Endothelial cell of umbilical vein (primary cell): ENCODE data around the gene SRGAP3. TPM values are rescaled to one million over a fixed set of nuclear protein-coding genes. Genes with fewer than 3 reads are reported as not detected.

Experiments
- BruUV-seq: library from RNA; stranded (reverse); fragments of 400-500 nt; replicated peaks from 2 replicates; lab custom pipeline; 2021; lab: Mats Ljungman, UMichigan
- CTCF ChIA-PET: fragments of 300-600, 350-600 bp; sonication (Branson Sonifier 250); formaldehyde crosslinking; loops from one replicate; lab custom pipeline; 2021; ENCODE audit warnings: antibody characterized with exemption, inconsistent platforms; lab: Charles Lee
- POLR2A ChIA-PET: fragments of 300-600, 350-600 bp; sonication (Branson Sonifier 250); formaldehyde crosslinking; loops from one replicate; lab custom pipeline; 2021; ENCODE audit warnings: antibody characterized with exemption, inconsistent platforms; lab: Charles Lee
- DNase-seq: peaks from one replicate; pipeline ENCODE4 v3.0.0-alpha.2; 2011; ENCODE audit warnings: low read depth, low spot score
- FAIRE-seq: peaks from 2 replicates; lab custom pipeline; 2011; peaks lifted over from hg19 to GRCh38; lab: Jason Lieb, UNC
- H2AFZ ChIP-seq: 2 replicates; pipeline ENCODE4 v1.6.0; 2012; ENCODE audit warnings: low read depth, low read length, control low read depth, inconsistent platforms
- H3K27ac ChIP-seq: 2 replicates; pipeline ENCODE4 v1.5.1; 2011; ENCODE audit warnings: low read depth, mild to moderate bottlenecking, control low read depth, low read length, moderate library complexity; ENCODE audit not compliant: insufficient read depth
- H3K27me3 ChIP-seq, 2 experiments: 2 replicates each; pipeline versions ENCODE4 v1.6.0 to v1.6.1; 2011; ENCODE audit warnings: low read length in 2 of 2, mixed read lengths in 1 of 2; ENCODE audit not compliant: control insufficient read depth in 2 of 2, insufficient read depth in 2 of 2
- H3K36me3 ChIP-seq, 2 experiments: 2 replicates in 1 of 2; 3 replicates in 1 of 2; pipeline ENCODE4 v1.5.1; 2011; ENCODE audit warnings: low read length in 2 of 2, mild to moderate bottlenecking in 1 of 2, moderate library complexity in 1 of 2; ENCODE audit not compliant: control insufficient read depth in 2 of 2, insufficient read depth in 2 of 2; ENCODE audit errors: extremely low read depth in 1 of 2
- H3K4me1 ChIP-seq: 3 replicates; pipeline ENCODE4 v1.5.1; 2011; ENCODE audit warnings: mild to moderate bottlenecking, low read length; ENCODE audit not compliant: control insufficient read depth, insufficient read depth; ENCODE audit errors: extremely low read depth
- H3K4me2 ChIP-seq: 2 replicates; pipeline ENCODE4 v1.6.1; 2011; ENCODE audit warnings: low read length, control low read depth, mixed read lengths; ENCODE audit not compliant: insufficient read depth
- H3K4me3 ChIP-seq, 3 experiments: fragments of 200-600 bp in 1 of 3; sonication (generic), shearing (Covaris generic) in 1 of 3; replicated peaks in 1 of 3; 2 replicates each; pipeline ENCODE4 v1.5.1; 2011 to 2016; ENCODE audit warnings: control low read depth in 3 of 3, low read length in 3 of 3, mild to moderate bottlenecking in 2 of 3, inconsistent platforms in 1 of 3, low read depth in 1 of 3, moderate library complexity in 1 of 3; ENCODE audit not compliant: insufficient read depth in 1 of 3
- H3K79me2 ChIP-seq: 2 replicates; pipeline ENCODE4 v1.6.0; 2012; ENCODE audit warnings: low read length, inconsistent platforms; ENCODE audit not compliant: control insufficient read depth, insufficient read depth
- H3K9ac ChIP-seq: replicated peaks from 2 replicates; pipeline ENCODE3; 2011; ENCODE audit warnings: low read length, control low read depth; ENCODE audit not compliant: insufficient read depth; ENCODE audit errors: extremely low read depth
- H3K9me1 ChIP-seq: replicated peaks from 3 replicates; pipeline ENCODE4 v1.6.0; 2011; ENCODE audit warnings: mild to moderate bottlenecking, low read length; ENCODE audit not compliant: control insufficient read depth, insufficient read depth; ENCODE audit errors: extremely low read depth
- H3K9me3 ChIP-seq: replicated peaks from 2 replicates; pipeline ENCODE4 v1.5.1; 2012; ENCODE audit warnings: low read length, inconsistent platforms; ENCODE audit not compliant: control insufficient read depth, insufficient read depth
- H4K20me1 ChIP-seq: replicated peaks from 2 replicates; pipeline ENCODE3; 2011; ENCODE audit warnings: mild to moderate bottlenecking, low read length; ENCODE audit not compliant: control insufficient read depth, insufficient read depth; ENCODE audit errors: extremely low read depth
- EZH2 ChIP-seq: IDR thresholded peaks from 2 replicates; pipeline ENCODE4 v1.6.1; 2012; ENCODE audit warnings: borderline replicate concordance, low read depth, mild to moderate bottlenecking, moderate library complexity, low read length, inconsistent platforms; ENCODE audit not compliant: severe bottlenecking
- FOS ChIP-seq: IDR thresholded peaks from 2 replicates; pipeline ENCODE4 v1.6.1; 2011; ENCODE audit warnings: mild to moderate bottlenecking, low read length, moderate library complexity, borderline replicate concordance; ENCODE audit not compliant: insufficient read depth
- GATA2 ChIP-seq: IDR thresholded peaks from 2 replicates; pipeline ENCODE4 v1.7.0; 2011; ENCODE audit warnings: low read depth, mild to moderate bottlenecking, moderate library complexity, mixed read lengths, low read length; ENCODE audit not compliant: insufficient read length, insufficient read depth
- JUN ChIP-seq: IDR thresholded peaks from 2 replicates; pipeline ENCODE4 v1.6.1; 2011; ENCODE audit warnings: borderline replicate concordance, low read depth; ENCODE audit not compliant: insufficient read length, insufficient read depth
- MYC ChIP-seq: IDR thresholded peaks from one replicate; pipeline ENCODE4 v1.6.1; 2011; ENCODE audit warnings: mild to moderate bottlenecking, low read depth, low read length
- POLR2A ChIP-seq: IDR thresholded peaks from 2 replicates; pipeline ENCODE4 v1.6.1; 2012; ENCODE audit warnings: low read depth, mild to moderate bottlenecking, control low read depth, low read length
- POLR2AphosphoS5 ChIP-seq: IDR thresholded peaks from 2 replicates; pipeline ENCODE4 v1.6.1; 2012; ENCODE audit warnings: low read depth, mild to moderate bottlenecking, control low read depth, low read length, moderate library complexity; ENCODE audit not compliant: insufficient read depth
- dilution Hi-C: fragments of 300-500 bp; cut with MboI; formaldehyde crosslinking; loops from one replicate; pipeline ENCODE4 v1.15.0; 2019; ENCODE audit warnings: low sequenced_read_pairs; ENCODE audit not compliant: extremely low pct_ligation_motif_present
- intact Hi-C: fragments of 100-400 bp; cut with micrococcal nuclease; formaldehyde crosslinking; loops from one replicate; pipeline ENCODE4 v1.10.0; 2022
- polyA plus RNA-seq, 4 experiments: library from polyadenylated mRNA; depleted of rRNA in 3 of 4; stranded (reverse) in 3 of 4; unstranded in 1 of 4; fragments of >200 nt; gene quantifications; 2 replicates each; pipeline versions ENCODE4 v1.2.1 to v1.2.3, GENCODE V29; 2011 to 2012; ENCODE audit warnings: missing spikeins in 1 of 4
- total RNA-seq: library from RNA; stranded (reverse); gene quantifications from 2 replicates; pipeline ENCODE4 v1.2.3, GENCODE V29; 2021
- TF ChIP-seq, protein P1 (sequence below), 2 donors: IDR thresholded peaks; 1 replicate in 1 of 2; 2 replicates in 1 of 2; pipeline ENCODE4 v1.5.1; 2011; ENCODE audit warnings: low read length in 2 of 2, mild to moderate bottlenecking in 2 of 2, moderate library complexity in 2 of 2, control low read depth in 1 of 2, inconsistent platforms in 1 of 2, low read depth in 1 of 2; ENCODE audit not compliant: insufficient read depth in 1 of 2; ENCODE audit errors: extremely low read depth in 1 of 2
- TF ChIP-seq, protein P2 (sequence below): IDR thresholded peaks from 2 replicates; pipeline ENCODE4 v1.6.1; 2011; ENCODE audit not compliant: insufficient read depth, insufficient read length

SRGAP3 gene
- total and polyA plus RNA-seq, 2 donors (not counting 3 experiments of a cell fraction or from before 2014, with no cell fraction given): 0.06 TPM; not detected in 1

DNA sequence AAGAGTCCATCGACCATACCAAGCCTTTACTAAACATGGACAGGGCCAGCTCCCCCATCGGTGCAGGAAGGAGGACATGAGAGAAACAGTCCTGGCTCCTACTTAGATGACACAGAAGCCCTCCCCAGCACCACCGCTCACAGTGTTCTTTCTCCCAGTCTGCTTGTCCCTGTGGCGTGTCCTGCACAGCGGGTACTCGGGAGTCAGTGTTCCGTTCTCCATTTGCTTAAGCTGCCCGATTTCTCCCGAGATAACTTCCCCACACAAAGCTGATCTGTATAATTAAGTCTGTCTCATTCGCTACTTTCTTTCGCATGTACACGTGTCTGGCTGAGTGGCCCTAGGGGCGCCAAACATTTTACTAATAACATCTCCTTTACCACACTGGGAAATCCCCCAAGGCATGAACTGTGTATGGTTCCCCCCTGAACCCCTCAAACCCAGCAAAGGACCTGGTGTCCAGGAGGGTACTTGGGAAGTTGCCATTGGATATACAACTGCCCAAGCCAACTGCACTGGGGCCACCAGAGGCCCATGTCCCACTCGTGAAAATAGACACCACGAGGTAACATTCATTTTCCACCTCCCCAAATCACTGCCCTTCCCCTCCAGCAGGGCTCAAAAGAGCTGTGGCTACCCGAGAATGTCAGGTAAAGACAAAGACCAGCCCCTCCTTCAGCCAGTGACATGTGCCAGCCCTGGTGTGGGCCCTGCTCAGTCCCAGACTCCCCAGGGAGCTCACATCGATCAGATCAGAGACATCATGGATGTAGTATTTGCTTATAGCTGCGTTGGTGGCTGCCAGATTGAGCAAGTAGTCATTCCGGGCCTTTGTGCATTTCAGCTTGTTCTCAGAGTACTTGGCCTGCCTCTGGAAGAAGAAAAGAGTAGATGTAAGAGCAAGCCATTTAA lies 189.7 kb downstream of the SRGAP3 start:
- Histone ChIP-seq H3K79me2 (no peaks in the 10 kb centered on the region), H3K36me3 (no peaks in the 10 kb centered on the region), H3K27ac (no peak overlapping the region), H3K4me2 (no peak overlapping the region), H3K9ac (no peak overlapping the region), H3K27me3 (no peaks in the 10 kb centered on the region), H3K4me1 (no peaks in the 10 kb centered on the region), H3K9me1 (no peaks in the 10 kb centered on the region), H4K20me1 (no peaks in the 10 kb centered on the region), H3K9me3 (no peaks in the 10 kb centered on the region), H2AFZ (no peak overlapping the region), H3K4me3 (no peak overlapping the region)
- CTCF ChIA-PET: interaction anchor here (0.9 to 1.0 kb wide), 2 partner anchors 9 to 242 kb away, joined by 3 to 4 read pairs; no protein-coding TSS in a partner anchor
- intact Hi-C loops: no loop called here
- no peak for DNase-seq
- dilution Hi-C loops: no loop called here
- POLR2A ChIA-PET: interaction anchor here (0.6 kb wide), 1 partner anchor 58 kb away, joined by 3 read pairs; no protein-coding TSS in a partner anchor
- BruUV-seq: no TSS peak
- FAIRE-seq: no peak
- TF ChIP-seq POLR2A (no peak), FOS (no peak), POLR2AphosphoS5 (no peak), EZH2 (no peak), JUN (no peak), GATA2 (no peak), MYC (no peak)
- TF ChIP-seq, protein P1, sequence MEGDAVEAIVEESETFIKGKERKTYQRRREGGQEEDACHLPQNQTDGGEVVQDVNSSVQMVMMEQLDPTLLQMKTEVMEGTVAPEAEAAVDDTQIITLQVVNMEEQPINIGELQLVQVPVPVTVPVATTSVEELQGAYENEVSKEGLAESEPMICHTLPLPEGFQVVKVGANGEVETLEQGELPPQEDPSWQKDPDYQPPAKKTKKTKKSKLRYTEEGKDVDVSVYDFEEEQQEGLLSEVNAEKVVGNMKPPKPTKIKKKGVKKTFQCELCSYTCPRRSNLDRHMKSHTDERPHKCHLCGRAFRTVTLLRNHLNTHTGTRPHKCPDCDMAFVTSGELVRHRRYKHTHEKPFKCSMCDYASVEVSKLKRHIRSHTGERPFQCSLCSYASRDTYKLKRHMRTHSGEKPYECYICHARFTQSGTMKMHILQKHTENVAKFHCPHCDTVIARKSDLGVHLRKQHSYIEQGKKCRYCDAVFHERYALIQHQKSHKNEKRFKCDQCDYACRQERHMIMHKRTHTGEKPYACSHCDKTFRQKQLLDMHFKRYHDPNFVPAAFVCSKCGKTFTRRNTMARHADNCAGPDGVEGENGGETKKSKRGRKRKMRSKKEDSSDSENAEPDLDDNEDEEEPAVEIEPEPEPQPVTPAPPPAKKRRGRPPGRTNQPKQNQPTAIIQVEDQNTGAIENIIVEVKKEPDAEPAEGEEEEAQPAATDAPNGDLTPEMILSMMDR (IDR thresholded peaks at IDR 0.05; ENCODE audit: extremely low read depth in 1 of 2, insufficient read depth in 1 of 2, low read depth in 1 of 2, low read length in 2 of 2): no peak
- TF ChIP-seq, protein P2, sequence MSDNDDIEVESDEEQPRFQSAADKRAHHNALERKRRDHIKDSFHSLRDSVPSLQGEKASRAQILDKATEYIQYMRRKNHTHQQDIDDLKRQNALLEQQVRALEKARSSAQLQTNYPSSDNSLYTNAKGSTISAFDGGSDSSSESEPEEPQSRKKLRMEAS: no peak
